ENCODE measurements around the gene MAMDC2.

DNA sequence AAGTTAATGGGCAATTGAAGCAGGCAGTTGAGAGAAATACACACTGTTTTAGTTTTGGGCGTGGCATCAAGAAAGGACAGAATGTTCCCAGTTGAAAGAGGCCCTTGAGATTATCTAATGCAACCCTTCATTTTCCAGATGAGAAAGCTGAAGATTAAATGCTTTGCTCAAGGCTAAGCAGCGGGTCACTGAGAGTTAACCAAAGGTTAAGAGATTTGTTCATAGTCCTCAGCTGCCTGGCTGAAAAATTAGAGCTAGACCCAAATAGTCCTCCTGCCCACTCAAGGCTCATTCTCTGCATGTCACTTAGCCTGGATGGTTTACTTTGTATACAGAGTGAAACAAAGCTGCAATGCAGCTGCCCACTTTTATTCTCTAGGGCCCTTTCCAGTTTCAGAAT lies 46.7 kb upstream of the MAMDC2 start:
- TF ChIP-seq EZH2phosphoT487 (IDR thresholded peaks at IDR 0.05) (no peak), EZH2 (IDR thresholded peaks at IDR 0.05) (no peak)
- TF ChIP-seq, protein P1, sequence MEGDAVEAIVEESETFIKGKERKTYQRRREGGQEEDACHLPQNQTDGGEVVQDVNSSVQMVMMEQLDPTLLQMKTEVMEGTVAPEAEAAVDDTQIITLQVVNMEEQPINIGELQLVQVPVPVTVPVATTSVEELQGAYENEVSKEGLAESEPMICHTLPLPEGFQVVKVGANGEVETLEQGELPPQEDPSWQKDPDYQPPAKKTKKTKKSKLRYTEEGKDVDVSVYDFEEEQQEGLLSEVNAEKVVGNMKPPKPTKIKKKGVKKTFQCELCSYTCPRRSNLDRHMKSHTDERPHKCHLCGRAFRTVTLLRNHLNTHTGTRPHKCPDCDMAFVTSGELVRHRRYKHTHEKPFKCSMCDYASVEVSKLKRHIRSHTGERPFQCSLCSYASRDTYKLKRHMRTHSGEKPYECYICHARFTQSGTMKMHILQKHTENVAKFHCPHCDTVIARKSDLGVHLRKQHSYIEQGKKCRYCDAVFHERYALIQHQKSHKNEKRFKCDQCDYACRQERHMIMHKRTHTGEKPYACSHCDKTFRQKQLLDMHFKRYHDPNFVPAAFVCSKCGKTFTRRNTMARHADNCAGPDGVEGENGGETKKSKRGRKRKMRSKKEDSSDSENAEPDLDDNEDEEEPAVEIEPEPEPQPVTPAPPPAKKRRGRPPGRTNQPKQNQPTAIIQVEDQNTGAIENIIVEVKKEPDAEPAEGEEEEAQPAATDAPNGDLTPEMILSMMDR (IDR thresholded peaks at IDR 0.05): no peak
